ENCODE data around the gene TSPAN18.

TSPAN18 gene

GRCh38 chr11:44927174-44927661 is 200.5 kb downstream of the TSPAN18 start:
- DNase-seq = peak; percentile 35

- no peak for DNase-seq
Observed at GRCh38 chr11:44928144-44928543, 201.4 kb downstream of the TSPAN18 start.

DNA sequence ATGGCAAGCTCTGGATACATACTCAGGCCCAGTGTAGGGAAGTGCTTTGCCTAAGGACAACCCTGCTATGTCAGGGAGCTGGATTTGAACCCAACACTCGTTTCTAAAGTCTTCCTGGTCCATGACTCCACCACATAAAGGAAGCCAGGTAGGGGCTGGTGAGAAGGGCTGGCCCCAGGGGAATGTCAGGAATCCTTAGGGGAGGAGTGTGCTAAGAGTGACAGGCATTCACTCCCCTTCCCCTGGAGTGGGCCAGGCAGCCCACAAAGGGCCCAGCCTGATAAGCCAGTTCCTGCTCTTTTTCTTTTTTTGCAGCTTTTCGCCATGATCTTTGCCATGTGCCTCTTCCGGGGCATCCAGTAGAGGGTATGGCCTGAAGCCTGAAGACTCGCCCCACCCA is 202.1 kb downstream of the TSPAN18 start:
- no peak for DNase-seq

- no peak for DNase-seq
Observed at GRCh38 chr11:44930588-44931302, 204.0 kb downstream of the TSPAN18 start.

DNA sequence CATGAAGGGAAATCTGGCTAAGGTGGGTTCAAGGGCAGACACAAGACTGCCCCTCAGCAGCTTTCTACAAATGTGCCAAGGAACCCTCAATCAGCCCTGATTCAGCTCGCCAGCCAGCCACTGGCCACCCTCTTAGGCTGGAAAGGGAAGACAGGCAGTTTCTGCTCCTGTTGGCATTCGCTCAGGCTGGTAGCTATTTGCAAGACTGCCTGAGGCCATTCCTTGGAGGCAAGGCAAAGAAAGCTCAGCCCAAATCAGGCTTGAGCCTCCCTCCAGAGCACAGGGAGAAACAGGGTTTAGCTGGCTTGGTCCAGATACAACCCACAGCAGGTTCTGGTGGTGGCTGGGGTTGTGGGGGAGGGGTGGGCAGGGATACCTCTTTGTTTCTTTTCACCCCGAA is 204.7 kb downstream of the TSPAN18 start:
- DNase-seq = no peak

- no peak for DNase-seq
Observed at GRCh38 chr11:44934110-44934509, 207.3 kb downstream of the TSPAN18 start.

- no peak for DNase-seq
Observed at GRCh38 chr11:44934735-44935250, 208.0 kb downstream of the TSPAN18 start.

- no peak for DNase-seq
Observed at GRCh38 chr11:44936525-44936924, 209.8 kb downstream of the TSPAN18 start.

- DNase-seq = no peak
Observed at GRCh38 chr11:44936951-44937543, 210.3 kb downstream of the TSPAN18 start.

GRCh38 chr11:44938066-44938691 is 211.4 kb downstream of the TSPAN18 start:
- DNase-seq = no peak

- no peak for DNase-seq
Observed at GRCh38 chr11:44939673-44940395, 213.1 kb downstream of the TSPAN18 start.

DNA sequence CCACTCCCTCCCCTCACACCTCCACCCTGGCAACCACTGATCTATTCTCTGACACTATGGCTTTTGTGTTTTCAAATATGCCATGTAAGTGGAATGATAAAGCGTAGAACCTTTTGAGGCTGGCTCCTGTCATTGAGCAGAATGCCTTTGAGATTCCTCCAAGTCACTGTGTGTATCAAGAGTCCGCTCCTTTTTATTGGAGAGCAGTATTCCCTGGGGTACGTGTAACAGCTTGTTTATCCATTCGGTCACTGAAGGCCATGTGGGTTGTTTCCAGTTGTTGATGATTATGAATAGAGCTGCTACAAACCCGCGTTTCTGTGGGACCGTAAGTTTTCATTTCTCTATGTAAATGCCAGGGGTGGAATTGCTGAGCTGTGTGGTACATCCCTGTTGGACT is 213.6 kb downstream of the TSPAN18 start:
- DNase-seq = no peak

DNA sequence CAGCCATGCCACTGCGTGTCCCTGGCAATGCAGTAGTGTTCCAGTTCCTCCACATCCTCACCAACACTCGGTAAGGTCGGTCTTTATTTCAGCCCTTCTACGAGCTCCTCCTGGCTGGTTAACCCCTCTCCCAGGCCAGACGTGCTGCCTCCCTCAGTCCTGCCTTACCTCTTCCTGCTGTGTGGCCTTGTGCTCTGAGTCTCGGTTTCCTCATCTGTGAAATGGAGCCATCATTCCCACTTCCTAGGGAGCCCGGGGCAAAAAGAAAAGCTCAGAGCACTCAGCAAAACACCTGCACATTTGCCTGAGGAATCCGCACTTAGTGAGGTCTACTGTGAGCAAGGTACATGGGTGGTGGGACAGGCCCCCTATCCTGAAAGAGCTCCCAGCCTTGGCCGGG is 214.1 kb downstream of the TSPAN18 start:
- no peak for DNase-seq

GRCh38 chr11:44941259-44942021 is 214.7 kb downstream of the TSPAN18 start:
- no peak for DNase-seq

DNA sequence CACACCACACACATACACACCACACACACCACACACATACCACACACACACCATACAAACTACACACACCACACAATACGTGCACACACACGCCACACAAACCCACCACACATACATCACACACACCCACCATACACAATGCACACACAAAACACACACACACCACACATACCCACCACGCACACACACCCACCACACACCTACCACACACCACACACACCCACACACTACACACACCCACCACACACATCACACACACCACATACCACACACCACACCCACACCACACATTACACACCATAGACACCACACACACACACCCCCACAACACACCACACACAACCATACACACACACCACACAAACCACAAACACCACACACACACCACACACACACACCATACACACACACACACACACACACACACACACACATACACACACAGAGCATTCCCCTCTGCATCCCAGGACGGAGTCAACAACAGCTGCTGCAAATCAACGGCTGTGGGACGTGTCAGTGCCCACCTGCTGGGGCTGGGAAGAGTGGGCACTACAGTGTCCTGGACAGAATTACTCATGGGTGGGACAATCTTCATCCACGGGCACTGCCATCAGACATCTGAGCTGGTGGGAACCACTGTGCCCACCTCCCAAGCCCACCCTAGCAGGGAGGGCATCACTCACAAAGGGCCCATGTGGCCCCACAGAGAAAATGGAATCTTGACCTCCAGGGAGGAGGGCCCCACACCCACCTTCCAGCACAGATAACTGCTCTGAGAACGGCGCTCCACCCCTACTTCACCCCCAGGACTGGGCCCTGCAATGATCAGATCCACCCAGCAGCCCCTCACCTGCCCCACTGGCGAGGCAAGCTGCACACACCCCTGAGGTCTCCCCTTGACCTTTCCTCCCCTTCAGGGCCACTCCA is 215.5 kb downstream of the TSPAN18 start:
- DNase-seq = no peak

GRCh38 chr11:44943118-44943517 is 216.4 kb downstream of the TSPAN18 start:
- peak; percentile 25 for DNase-seq

GRCh38 chr11:44943696-44944095 is 216.9 kb downstream of the TSPAN18 start:
- DNase-seq = peak; percentile 66

- DNase-seq = no peak
Observed at GRCh38 chr11:44944181-44944852, 217.6 kb downstream of the TSPAN18 start.

DNA sequence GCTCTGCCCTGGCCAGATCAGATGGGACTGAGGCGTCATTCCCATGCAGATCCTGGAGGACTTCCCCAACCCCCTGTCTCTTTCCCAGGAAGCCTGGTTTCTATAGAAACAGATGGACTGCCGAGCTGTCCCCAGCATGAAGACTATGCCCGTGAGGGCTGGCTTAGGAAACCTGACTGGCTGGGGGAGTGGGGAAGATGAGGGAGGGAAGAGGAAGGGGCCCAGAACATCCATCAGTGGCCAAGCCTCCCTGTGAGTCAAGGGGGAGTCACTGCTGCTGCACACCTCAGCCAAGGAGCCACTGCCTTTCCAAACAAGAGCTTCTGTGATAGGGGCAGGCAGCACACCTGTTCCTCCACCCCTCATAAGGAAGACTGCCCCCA is 218.1 kb downstream of the TSPAN18 start:
- no peak for DNase-seq

- no peak for DNase-seq
Observed at GRCh38 chr11:44945666-44946065, 218.9 kb downstream of the TSPAN18 start.

DNA sequence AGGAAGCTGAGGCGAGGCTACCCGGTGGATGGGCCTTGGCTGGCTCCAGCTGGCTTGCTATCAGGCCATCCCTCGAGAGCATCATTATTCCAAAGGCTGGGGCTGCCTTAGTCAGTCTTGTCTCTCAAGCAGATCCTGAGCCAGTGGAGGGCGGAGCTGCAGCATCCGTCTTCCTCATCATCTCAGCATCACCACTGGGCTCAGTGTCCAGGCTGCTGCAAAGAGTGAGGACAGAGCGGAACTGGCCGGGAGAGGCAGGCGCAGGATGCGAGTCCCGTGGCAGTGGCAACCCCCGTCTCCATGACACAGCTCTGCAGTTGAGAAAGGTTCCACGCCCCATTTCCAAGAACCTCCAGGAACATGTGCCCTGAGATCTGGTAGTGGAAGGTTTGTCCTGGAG is 219.5 kb downstream of the TSPAN18 start:
- DNase-seq = no peak
